Astrocyte of the cerebellum (primary cell): ENCODE results near the gene DIABLO.

ENCODE experiments used
- DNase-seq: peaks from one replicate; pipeline ENCODE4 v3.0.0-alpha.2; 2011; ENCODE audit warnings: low read depth
- H3K4me3 ChIP-seq: 2 replicates; pipeline ENCODE4 v1.5.1; 2011; ENCODE audit warnings: mild to moderate bottlenecking, low read depth, low read length, moderate library complexity
- CTCF ChIP-seq: IDR thresholded peaks from 2 replicates; pipeline ENCODE4 v1.5.1; 2012; ENCODE audit warnings: low read length, low read depth, moderate library complexity, mild to moderate bottlenecking; ENCODE audit errors: missing control alignments
- in situ Hi-C: cut with HindIII; loops from 2 replicates; pipeline ENCODE4 v1.10.0; 2017; ENCODE audit warnings: low sequenced_read_pairs

Gene DIABLO

GRCh38 chr12:122215771-122216170, 10.1 kb downstream of the DIABLO start:
- TF ChIP-seq CTCF: no peak
- in situ Hi-C loops: no loop called here

GRCh38 chr12:122208073-122208820, 17.6 kb downstream of the DIABLO start:
- H3K4me3 ChIP-seq: no peak overlapping the region
- no peak for DNase-seq
- in situ Hi-C loops: no loop called here
- no peak for TF ChIP-seq CTCF

More at GRCh38 chr12:122215771-122216170, 10.1 kb downstream of the DIABLO start:
- no peak for DNase-seq
- H3K4me3 ChIP-seq: no peak overlapping the region

GRCh38 chr12:122207391-122207790, 18.5 kb downstream of the DIABLO start:
- no peak for TF ChIP-seq CTCF
- no peak for DNase-seq
- H3K4me3 ChIP-seq: no peak overlapping the region
- in situ Hi-C loops: no loop called here

- no peak for DNase-seq
- H3K4me3 ChIP-seq: no peak overlapping the region
- no peak for TF ChIP-seq CTCF
- in situ Hi-C loops: no loop called here
Observed at GRCh38 chr12:122206976-122207375, 18.9 kb downstream of the DIABLO start.

GRCh38 chr12:122206111-122206881, 19.6 kb downstream of the DIABLO start:
- in situ Hi-C loops: no loop called here
- H3K4me3 ChIP-seq: no peak overlapping the region
- TF ChIP-seq CTCF: no peak
- DNase-seq: no peak

- in situ Hi-C loops: no loop called here
- no peak for TF ChIP-seq CTCF
- no peak for DNase-seq
- H3K4me3 ChIP-seq: no peak overlapping the region
Observed at GRCh38 chr12:122205053-122205925, 20.6 kb downstream of the DIABLO start.
